NCI-H446 treated with DMSO at 0.1 percent for 48 hours (cell line): Measurements from ENCODE around the gene COL11A2.
"Not testable (repeated sequence)": the region's sequence is repeated elsewhere in the genome, so short reads cannot be mapped to it uniquely, and the experiment has no call there.

Source experiments
- DNase-seq: peaks from one replicate; lab custom pipeline; 2025; lab: John Stamatoyannopoulos, UW

COL11A2 gene

GRCh38 chr6:33192105-33192646, at the start of gene COL11A2:
Gene COL11A2 (minus strand): TSS chr6:33192467. CDS start chr6:33192240, 227 bp downstream.
- DNase-seq = no peak

- no peak for DNase-seq
Measured at GRCh38 chr6:33241968-33242367, 49.7 kb upstream of the COL11A2 start.

- no peak for DNase-seq
Measured at GRCh38 chr6:33237741-33238140, 45.5 kb upstream of the COL11A2 start.

- DNase-seq = no peak
Measured at GRCh38 chr6:33236852-33237251, 44.6 kb upstream of the COL11A2 start.

- DNase-seq = no peak
Measured at GRCh38 chr6:33236328-33236727, 44.1 kb upstream of the COL11A2 start.

GRCh38 chr6:33235221-33235634, 43.0 kb upstream of the COL11A2 start:
- no peak for DNase-seq

- DNase-seq = not testable (repeated sequence)
Measured at GRCh38 chr6:33226503-33227120, 34.3 kb upstream of the COL11A2 start.

GRCh38 chr6:33217681-33218080, 25.4 kb upstream of the COL11A2 start:
- DNase-seq = no peak

GRCh38 chr6:33217246-33217645, 25.0 kb upstream of the COL11A2 start:
- DNase-seq = no peak

GRCh38 chr6:33216117-33216649, 23.9 kb upstream of the COL11A2 start:
- no peak for DNase-seq

- no peak for DNase-seq
Measured at GRCh38 chr6:33215271-33216116, 23.2 kb upstream of the COL11A2 start.

GRCh38 chr6:33213989-33214335, 21.7 kb upstream of the COL11A2 start:
- DNase-seq = no peak

GRCh38 chr6:33213166-33213988, 21.1 kb upstream of the COL11A2 start:
- no peak for DNase-seq

GRCh38 chr6:33212857-33213165, 20.5 kb upstream of the COL11A2 start:
- no peak for DNase-seq

GRCh38 chr6:33211666-33212422, 19.6 kb upstream of the COL11A2 start:
- no peak for DNase-seq

- no peak for DNase-seq
Measured at GRCh38 chr6:33211136-33211535, 18.9 kb upstream of the COL11A2 start.

GRCh38 chr6:33209856-33210255, 17.6 kb upstream of the COL11A2 start:
- no peak for DNase-seq

- DNase-seq = peak; percentile 18
Measured at GRCh38 chr6:33208091-33208967, 16.1 kb upstream of the COL11A2 start, which contains the start of gene RING1. Gene RING1 (plus strand): TSS chr6:33208500. CDS start chr6:33208823, 323 bp downstream.

- DNase-seq = no peak
Measured at GRCh38 chr6:33207552-33208090, 15.4 kb upstream of the COL11A2 start.
